ENCODE data around the gene FADS3. TPM values are rescaled to one million over a fixed set of nuclear protein-coding genes. Genes with fewer than 3 reads are reported as not detected.

Gene FADS3
- total RNA-seq, 4 donors from 2014 or later, result 25.2 to 37.6 (median 31.2) TPM

- WGBS, 2 donors, result 86 to 96% methylated on average over 7 to 14 of the region's 14 CpGs
- TF ChIP-seq CTCF (IDR thresholded peaks at IDR 0.05) (no peak), POLR2A (IDR thresholded peaks at IDR 0.05) (no peak)
- Histone ChIP-seq H3K9me3 (no peaks in the 10 kb centered on the region), H3K27ac (no peak overlapping the region), H3K27me3 (no peaks in the 10 kb centered on the region), H3K36me3 (peaks cover 0 to 8% of the 10 kb centered on the region in 2 donors), H3K4me1 (peaks cover 4 to 18% of the 10 kb centered on the region in 2 donors), H3K4me3 (replicated peaks in 1 of 3) (no peak overlapping the region)
- intact Hi-C loops (cut with DNase I), result no loop called here
- no peak for DNase-seq
Observed at GRCh38 chr11:61906522-61906909, 15.2 kb upstream of the FADS3 start.

- Histone ChIP-seq H3K36me3 (peaks cover 0 to 8% of the 10 kb centered on the region in 2 donors), H3K27ac (no peak overlapping the region), H3K4me3 (replicated peaks in 1 of 3) (no peak overlapping the region), H3K9me3 (no peaks in the 10 kb centered on the region), H3K4me1 (peaks cover 4 to 14% of the 10 kb centered on the region in 2 donors), H3K27me3 (no peaks in the 10 kb centered on the region)
- WGBS, 2 donors, result 91 to 100% methylated on average over 3 to 5 of the region's 14 CpGs
- no peak for DNase-seq
- intact Hi-C loops (cut with DNase I), result no loop called here
- TF ChIP-seq POLR2A (IDR thresholded peaks at IDR 0.05) (no peak), CTCF (IDR thresholded peaks at IDR 0.05) (no peak)
Observed at GRCh38 chr11:61905801-61906521, 14.6 kb upstream of the FADS3 start.

GRCh38 chr11:61905067-61905696 is 13.8 kb upstream of the FADS3 start:
- TF ChIP-seq CTCF (IDR thresholded peaks at IDR 0.05), result no peak
- TF ChIP-seq POLR2A (IDR thresholded peaks at IDR 0.05), result no peak
- H3K9me3 ChIP-seq, result no peaks in the 10 kb centered on the region
- H3K36me3 ChIP-seq, result peaks cover 0 to 8% of the 10 kb centered on the region in 2 donors
- DNase-seq, result no peak
- intact Hi-C loops (cut with DNase I), result no loop called here
- peaks cover 4 to 14% of the 10 kb centered on the region in 2 donors for H3K4me1 ChIP-seq
- 96% methylated on average over 13 of the region's 13 CpGs for WGBS, 2 donors
- no peaks in the 10 kb centered on the region for H3K27me3 ChIP-seq
- no peak overlapping the region for H3K27ac ChIP-seq
- H3K4me3 ChIP-seq (replicated peaks in 1 of 3), result no peak overlapping the region

- H3K27ac ChIP-seq, result no peak overlapping the region
- no peaks in the 10 kb centered on the region for H3K27me3 ChIP-seq
- peaks cover 4 to 14% of the 10 kb centered on the region in 2 donors for H3K4me1 ChIP-seq
- H3K36me3 ChIP-seq, result peaks cover 0 to 8% of the 10 kb centered on the region in 2 donors
- 54 to 73% methylated on average over 6 to 19 of the region's 19 CpGs for WGBS, 2 donors
- intact Hi-C loops (cut with DNase I), result loop anchor here (5.0 kb wide), 1 partner anchor 43 kb away; no protein-coding TSS in a partner anchor
- H3K4me3 ChIP-seq (replicated peaks in 1 of 3), result no peak overlapping the region
- DNase-seq, result peak; percentile 56 to 57
- no peaks in the 10 kb centered on the region for H3K9me3 ChIP-seq
- TF ChIP-seq POLR2A (IDR thresholded peaks at IDR 0.05) (no peak), CTCF (IDR thresholded peaks at IDR 0.05) (no peak)
Observed at GRCh38 chr11:61904539-61905048, 13.2 kb upstream of the FADS3 start.

- Histone ChIP-seq H3K9me3 (no peaks in the 10 kb centered on the region), H3K4me3 (replicated peaks in 1 of 3) (no peak overlapping the region), H3K36me3 (peaks cover 0 to 8% of the 10 kb centered on the region in 2 donors), H3K27ac (no peak overlapping the region), H3K27me3 (no peaks in the 10 kb centered on the region), H3K4me1 (peaks cover 4 to 6% of the 10 kb centered on the region in 2 donors)
- TF ChIP-seq POLR2A (IDR thresholded peaks at IDR 0.05) (no peak), CTCF (IDR thresholded peaks at IDR 0.05) (no peak)
- no peak for DNase-seq
- WGBS, 2 donors, result 97 to 100% methylated on average over 3 of the region's 3 CpGs
- intact Hi-C loops (cut with DNase I), result loop anchor here (5.0 kb wide), 1 partner anchor 43 kb away; no protein-coding TSS in a partner anchor
Observed at GRCh38 chr11:61903845-61904244, 12.5 kb upstream of the FADS3 start.
